Trophoblast cell (in vitro differentiated cells and primary cell): Measurements from ENCODE around the gene DKKL1.

ENCODE experiments used
- DNase-seq, 2 donors: peaks; one replicate each; pipeline ENCODE4 v3.0.0-alpha.2; 2016
- H2AFZ ChIP-seq: 2 replicates; pipeline ENCODE4 v1.6.1; 2013; ENCODE audit warnings: low read length, moderate library complexity, mild to moderate bottlenecking; ENCODE audit not compliant: insufficient read depth, poor library complexity
- H2AK5ac ChIP-seq: 2 replicates; pipeline ENCODE4 v1.6.1; 2013; ENCODE audit warnings: mild to moderate bottlenecking, low read length
- H2BK120ac ChIP-seq: 2 replicates; pipeline ENCODE4 v1.6.1; 2013; ENCODE audit warnings: low read length, mild to moderate bottlenecking, moderate library complexity; ENCODE audit not compliant: insufficient read depth, poor library complexity
- H2BK12ac ChIP-seq: 2 replicates; pipeline ENCODE4 v1.6.1; 2013; ENCODE audit warnings: mild to moderate bottlenecking, low read length, moderate library complexity
- H2BK5ac ChIP-seq: 2 replicates; pipeline ENCODE4 v1.6.1; 2013; ENCODE audit warnings: low read length, low read depth, moderate library complexity, mild to moderate bottlenecking; ENCODE audit not compliant: poor library complexity
- H3K14ac ChIP-seq: 2 replicates; pipeline ENCODE4 v1.6.1; 2013; ENCODE audit warnings: mild to moderate bottlenecking, low read length
- H3K18ac ChIP-seq: 2 replicates; pipeline ENCODE4 v1.6.1; 2013; ENCODE audit warnings: mild to moderate bottlenecking, low read length
- H3K23ac ChIP-seq: 2 replicates; pipeline ENCODE4 v1.6.1; 2013; ENCODE audit warnings: low read length
- H3K27ac ChIP-seq: 2 replicates; pipeline ENCODE4 v1.5.1; 2013; ENCODE audit warnings: low read depth, mild to moderate bottlenecking, inconsistent platforms, low read length, moderate library complexity
- H3K27me3 ChIP-seq: 2 replicates; pipeline ENCODE4 v1.6.1; 2013; ENCODE audit warnings: inconsistent platforms, mild to moderate bottlenecking, low read length, moderate library complexity; ENCODE audit not compliant: insufficient read depth
- H3K36me3 ChIP-seq, 2 experiments: 1 replicate in 1 of 2; 2 replicates in 1 of 2; pipeline ENCODE4 v1.6.1; 2013; ENCODE audit warnings: low read length in 2 of 2, mild to moderate bottlenecking in 2 of 2, moderate library complexity in 1 of 2; ENCODE audit not compliant: insufficient read depth in 2 of 2, control insufficient read depth in 1 of 2
- H3K4ac ChIP-seq: 2 replicates; pipeline ENCODE4 v1.6.1; 2013; ENCODE audit warnings: low read depth, mild to moderate bottlenecking, low read length, moderate library complexity
- H3K4me1 ChIP-seq, 2 experiments: 1 replicate in 1 of 2; 2 replicates in 1 of 2; pipeline ENCODE4 v1.6.1; 2013; ENCODE audit warnings: low read length in 2 of 2, mild to moderate bottlenecking in 2 of 2, moderate library complexity in 1 of 2; ENCODE audit not compliant: insufficient read depth in 2 of 2, control insufficient read depth in 1 of 2
- H3K4me2 ChIP-seq: 2 replicates; pipeline ENCODE4 v1.6.1; 2013; ENCODE audit warnings: inconsistent platforms, mild to moderate bottlenecking, low read length, moderate library complexity
- H3K4me3 ChIP-seq: 2 replicates; pipeline ENCODE4 v1.5.1; 2013; ENCODE audit warnings: mild to moderate bottlenecking, low read depth, low read length, inconsistent platforms
- H3K79me1 ChIP-seq: one replicate; pipeline ENCODE4 v1.6.1; 2013; ENCODE audit warnings: low read length
- H3K79me2 ChIP-seq: 2 replicates; pipeline ENCODE4 v1.6.1; 2013; ENCODE audit warnings: low read length, mild to moderate bottlenecking; ENCODE audit not compliant: control insufficient read depth, insufficient read depth, poor library complexity
- H3K9ac ChIP-seq: 2 replicates; pipeline ENCODE4 v1.6.1; 2013; ENCODE audit warnings: mild to moderate bottlenecking, low read length
- H3K9me3 ChIP-seq: 2 replicates; pipeline ENCODE4 v1.6.1; 2013; ENCODE audit warnings: low read depth, mild to moderate bottlenecking, control low read depth, inconsistent platforms, low read length; ENCODE audit not compliant: insufficient read depth
- H4K12ac ChIP-seq: 2 replicates; pipeline ENCODE4 v1.6.1; 2013; ENCODE audit warnings: low read depth, mild to moderate bottlenecking, low read length, moderate library complexity
- H4K8ac ChIP-seq: 2 replicates; pipeline ENCODE4 v1.6.1; 2013; ENCODE audit warnings: low read depth, mild to moderate bottlenecking, low read length, moderate library complexity
- H4K91ac ChIP-seq: one replicate; pipeline ENCODE4 v1.6.1; 2013; ENCODE audit warnings: low read depth, mild to moderate bottlenecking, low read length, moderate library complexity
- WGBS: extraction: QIAGEN DNeasy Blood & Tissue Kit; methylation state at CpG from one replicate; pipeline ENCODE4 v1.1.7; 2013; ENCODE audit warnings: missing lambda C conversion rate; ENCODE audit not compliant: insufficient read length, insufficient coverage; ENCODE audit errors: extremely low coverage; 5-methylcytosine and 5-hydroxymethylcytosine counted together

The DKKL1 gene

DNA sequence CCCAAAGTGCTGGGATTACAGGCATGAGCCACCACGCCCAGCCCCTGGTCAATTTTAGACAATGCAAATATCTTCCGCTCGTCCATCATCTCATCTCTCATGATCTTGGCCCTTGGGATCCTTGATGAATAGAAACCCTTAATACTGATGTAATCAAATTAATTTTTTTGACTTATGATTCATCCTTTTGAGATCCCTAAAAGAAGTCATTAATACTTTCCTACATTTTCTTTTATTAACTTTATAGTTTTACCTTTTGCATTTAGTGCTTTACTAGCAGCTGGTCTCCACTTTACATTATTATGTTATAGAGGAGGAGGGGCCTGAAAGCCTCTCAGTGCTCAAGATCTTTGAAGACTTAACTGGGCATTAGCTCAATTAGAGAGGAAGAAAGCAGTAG lies 16.7 kb downstream of the DKKL1 start:
- Histone ChIP-seq H3K27me3 (no peaks in the 10 kb centered on the region), H3K9me3 (no peaks in the 10 kb centered on the region), H3K36me3 (no peaks in the 10 kb centered on the region), H3K4me3 (no peak overlapping the region), H2BK120ac (no peak overlapping the region), H2AK5ac (no peak overlapping the region), H3K79me2 (no peaks in the 10 kb centered on the region), H2AFZ (no peak overlapping the region), H3K9ac (no peak overlapping the region), H3K27ac (no peak overlapping the region), H2BK5ac (no peak overlapping the region), H4K12ac (no peak overlapping the region), H3K18ac (no peak overlapping the region), H3K14ac (no peak overlapping the region), H4K91ac (no peak overlapping the region), H3K23ac (no peak overlapping the region), H3K4me2 (no peak overlapping the region), H3K79me1 (no peaks in the 10 kb centered on the region), H3K4me1 (no peaks in the 10 kb centered on the region), H4K8ac (no peak overlapping the region), H2BK12ac (no peak overlapping the region), H3K4ac (no peak overlapping the region)
- no CpG with 5 or more reads among the region's 3 CpGs for WGBS
- DNase-seq = no peak

DNA sequence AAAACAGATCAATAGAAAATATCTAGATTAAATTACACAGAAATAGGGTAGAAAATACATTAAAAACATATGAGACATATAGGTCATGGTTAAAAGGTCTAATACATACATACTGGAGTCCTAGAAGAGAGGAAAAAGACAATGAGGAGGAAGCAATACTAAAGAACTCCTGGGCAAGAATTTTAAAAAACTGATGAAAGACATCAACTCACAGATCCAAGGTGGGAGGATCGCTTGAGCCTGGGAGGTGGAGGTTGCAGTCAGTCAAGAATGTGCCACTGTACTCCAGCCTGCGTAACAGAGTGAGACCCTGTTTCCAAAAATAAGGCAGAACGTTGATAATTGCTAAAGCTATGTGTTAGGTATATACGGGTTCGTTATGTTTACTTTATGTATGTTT lies 19.0 kb downstream of the DKKL1 start:
- no peaks in the 10 kb centered on the region for H3K79me1 ChIP-seq
- no peaks in the 10 kb centered on the region for H3K9me3 ChIP-seq
- no peak overlapping the region for H3K18ac ChIP-seq
- no peak overlapping the region for H2AK5ac ChIP-seq
- H3K36me3 ChIP-seq = no peaks in the 10 kb centered on the region
- H3K27ac ChIP-seq = no peak overlapping the region
- H3K14ac ChIP-seq = no peak overlapping the region
- no peak overlapping the region for H3K23ac ChIP-seq
- no CpG with 5 or more reads among the region's 5 CpGs for WGBS
- H3K4ac ChIP-seq = no peak overlapping the region
- H3K27me3 ChIP-seq = no peaks in the 10 kb centered on the region
- no peak overlapping the region for H2BK5ac ChIP-seq
- DNase-seq = no peak
- no peak overlapping the region for H2BK120ac ChIP-seq
- no peak overlapping the region for H3K4me2 ChIP-seq
- no peak overlapping the region for H3K9ac ChIP-seq
- H4K12ac ChIP-seq = no peak overlapping the region
- H4K8ac ChIP-seq = no peak overlapping the region
- no peak overlapping the region for H2BK12ac ChIP-seq
- H3K4me1 ChIP-seq = no peaks in the 10 kb centered on the region
- H3K4me3 ChIP-seq = no peak overlapping the region
- no peak overlapping the region for H2AFZ ChIP-seq
- no peak overlapping the region for H4K91ac ChIP-seq
- H3K79me2 ChIP-seq = no peaks in the 10 kb centered on the region

DNA sequence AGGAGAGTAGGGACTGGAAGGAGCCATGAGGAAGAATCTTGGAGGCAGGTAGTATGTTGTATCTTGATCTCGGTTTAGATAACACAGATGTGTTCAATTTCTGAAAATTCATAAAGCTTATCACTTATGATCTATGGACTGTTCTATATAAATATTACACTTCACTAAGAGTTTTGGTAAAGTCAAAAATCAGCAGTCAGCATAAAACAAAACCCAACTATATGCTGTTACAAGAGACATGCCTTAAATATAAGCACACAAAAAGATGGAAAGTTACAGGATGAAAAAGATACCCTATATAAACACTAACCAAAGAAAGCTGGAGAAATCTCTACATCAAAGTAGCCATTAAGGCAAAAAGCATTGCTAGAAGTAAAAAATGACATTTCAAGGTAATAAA lies 19.9 kb downstream of the DKKL1 start:
- Histone ChIP-seq H2BK120ac (no peak overlapping the region), H3K27ac (no peak overlapping the region), H3K4me2 (no peak overlapping the region)

DNA sequence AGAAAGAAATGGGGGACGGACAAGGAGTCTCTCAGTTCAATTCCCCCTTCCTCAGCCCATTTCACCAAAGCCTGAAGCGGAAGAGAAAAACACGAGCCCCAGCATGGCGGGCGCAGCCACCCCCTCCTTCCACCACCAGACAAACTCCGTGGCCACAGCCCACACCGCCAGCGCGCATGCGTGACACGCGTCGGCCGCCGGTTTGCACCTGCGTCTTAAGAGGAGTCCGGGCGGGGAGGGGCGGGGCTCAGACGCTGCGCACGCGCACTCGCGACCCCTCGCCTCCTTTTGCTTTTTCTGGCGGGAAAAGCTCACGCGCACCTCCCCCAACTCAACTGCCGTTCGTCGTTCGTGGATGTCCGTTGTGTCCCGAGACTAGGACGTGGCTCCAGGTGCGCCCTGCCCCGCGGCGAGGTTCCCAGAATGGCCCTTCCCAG lies 24.3 kb downstream of the DKKL1 start, which contains the start of gene KASH5:
TSS of gene KASH5 (plus strand) at position 314 of the 437 bp plus-strand sequence. CDS start 2,635 bp downstream, outside the sequence.
- no peaks in the 10 kb centered on the region for H3K4me1 ChIP-seq
- H3K14ac ChIP-seq = no peak within 1 kb of the TSS
- H3K4me3 ChIP-seq = no peak within 1 kb of the TSS
- no peak within 1 kb of the TSS for H2AK5ac ChIP-seq
- H3K4me2 ChIP-seq = no peak within 1 kb of the TSS
- WGBS = no CpG with 5 or more reads among the region's 40 CpGs
- no peak within 1 kb of the TSS for H2BK5ac ChIP-seq
- no peak within 1 kb of the TSS for H3K9ac ChIP-seq
- no peak within 1 kb of the TSS for H3K18ac ChIP-seq
- no peak within 1 kb of the TSS for H4K8ac ChIP-seq
- H3K36me3 ChIP-seq = no peaks in the 10 kb centered on the region
- no peaks in the 10 kb centered on the region for H3K9me3 ChIP-seq
- peak; percentile 95 to 96 for DNase-seq
- no peak within 1 kb of the TSS for H3K23ac ChIP-seq
- H4K91ac ChIP-seq = no peak within 1 kb of the TSS
- no peaks in the 10 kb centered on the region for H3K27me3 ChIP-seq
- H3K79me1 ChIP-seq = no peaks in the 10 kb centered on the region
- no peaks in the 10 kb centered on the region for H3K79me2 ChIP-seq
- no peak within 1 kb of the TSS for H3K4ac ChIP-seq
- no peak within 1 kb of the TSS for H4K12ac ChIP-seq
- H2BK12ac ChIP-seq = no peak within 1 kb of the TSS
- no peak within 1 kb of the TSS for H3K27ac ChIP-seq
- H2AFZ ChIP-seq = no peak within 1 kb of the TSS
- no peak within 1 kb of the TSS for H2BK120ac ChIP-seq

More for the DNA sequence above, 19.9 kb downstream of the DKKL1 start:
- no peak overlapping the region for H3K9ac ChIP-seq
- H3K36me3 ChIP-seq = no peaks in the 10 kb centered on the region
- no peak overlapping the region for H3K23ac ChIP-seq
- no peaks in the 10 kb centered on the region for H3K79me2 ChIP-seq
- H4K8ac ChIP-seq = no peak overlapping the region
- no peak overlapping the region for H2AFZ ChIP-seq
- no peak overlapping the region for H4K12ac ChIP-seq
- H3K4me1 ChIP-seq = no peaks in the 10 kb centered on the region
- no peak overlapping the region for H3K4me3 ChIP-seq
- no peak overlapping the region for H3K18ac ChIP-seq
- no peak overlapping the region for H2BK12ac ChIP-seq
- no peak overlapping the region for H2AK5ac ChIP-seq
- H3K9me3 ChIP-seq = no peaks in the 10 kb centered on the region
- no peak overlapping the region for H3K14ac ChIP-seq
- no peak for DNase-seq
- no CpG with 5 or more reads among the region's 1 CpG for WGBS
- H2BK5ac ChIP-seq = no peak overlapping the region
- H4K91ac ChIP-seq = no peak overlapping the region
- H3K79me1 ChIP-seq = no peaks in the 10 kb centered on the region
- no peak overlapping the region for H3K4ac ChIP-seq
- no peaks in the 10 kb centered on the region for H3K27me3 ChIP-seq
